ENCODE measurements around the gene ZFYVE27. TPM values are rescaled to one million over a fixed set of nuclear protein-coding genes. Genes with fewer than 3 reads are reported as not detected.

The ZFYVE27 gene
- total and polyA plus RNA-seq, 2 of the 4 experiments (the other 2 are of a cell fraction) = 13.1 to 22.2 TPM

GRCh38 chr10:97791824-97792721 lies 55.1 kb downstream of the ZFYVE27 start:
- H3K27me3 ChIP-seq (ENCODE audit: control insufficient read depth, insufficient read depth, low read length) = peaks cover 19% of the 10 kb centered on the region
- no peak overlapping the region for H4K5ac ChIP-seq (ENCODE audit: low read depth, low read length)
- H3K18ac ChIP-seq (ENCODE audit: low read depth, low read length) = no peak overlapping the region
- in situ Hi-C loops (cut with MboI; ENCODE audit: low sequenced_read_pairs) = loop anchor here (25.0 kb wide), 1 partner anchor 245 kb away; the partner anchor contains the start of gene CRTAC1
- no peaks in the 10 kb centered on the region for H3K9me1 ChIP-seq (ENCODE audit: insufficient read depth, low read length)
- H3K56ac ChIP-seq (ENCODE audit: extremely low read depth, insufficient read depth, low read length) = no peak overlapping the region
- no peak overlapping the region for H2BK120ac ChIP-seq (ENCODE audit: low read depth, low read length)
- no peak overlapping the region for H2BK20ac ChIP-seq (ENCODE audit: low read depth, low read length)
- no peak overlapping the region for H3K4me2 ChIP-seq (ENCODE audit: low read depth, low read length)
- H3K9me3 ChIP-seq (ENCODE audit: control insufficient read depth, insufficient read depth, low read length) = no peaks in the 10 kb centered on the region
- H2AK5ac ChIP-seq (ENCODE audit: low read depth, low read length) = no peak overlapping the region
- H3K79me1 ChIP-seq (ENCODE audit: low read depth in 1 of 2, low read length in 2 of 2) = no peaks in the 10 kb centered on the region
- no peak overlapping the region for H3K23ac ChIP-seq (ENCODE audit: low read depth, low read length)
- no peak overlapping the region for H4K8ac ChIP-seq (ENCODE audit: low read depth in 2 of 2, low read length in 2 of 2)
- no peaks in the 10 kb centered on the region for H4K20me1 ChIP-seq (ENCODE audit: insufficient read depth, low read length)
- no TSS peak for BruUV-seq (replicated peaks)
- no peak overlapping the region for H2BK15ac ChIP-seq (ENCODE audit: low read depth, low read length)
- H3K4ac ChIP-seq (ENCODE audit: low read depth, low read length) = no peak overlapping the region
- ChIA-PET POLR2A (ENCODE audit: unreplicated experiment) (no interaction called here), CTCF (interaction anchor here (1.3 to 2.4 kb wide), 3 partner anchors 13 to 254 kb away, joined by 4 to 12 read pairs (median 4); no protein-coding TSS in a partner anchor)
- intact Hi-C loops (cut with micrococcal nuclease) = loop anchor here (1.0 kb wide), 3 partner anchors 77 to 253 kb away; no protein-coding TSS in a partner anchor
- no peaks in the 10 kb centered on the region for H3K36me3 ChIP-seq (ENCODE audit: control insufficient read depth, insufficient read depth, low read length)
- H3K4me1 ChIP-seq (ENCODE audit: control insufficient read depth, insufficient read depth, low read length) = no peaks in the 10 kb centered on the region
- DNase-seq = peak; percentile 46
- peak overlapping the region; percentile 68 for H2AFZ ChIP-seq (replicated peaks; ENCODE audit: low read length, poor library complexity)
- no peak overlapping the region for H2BK5ac ChIP-seq (ENCODE audit: low read depth, low read length, poor library complexity, severe bottlenecking)
- H4K91ac ChIP-seq (ENCODE audit: insufficient read depth, low read depth, low read length) = no peak overlapping the region
- 10% methylated on average over 4 of the region's 13 CpGs; no CpG with 5 or more reads in 1 of the 2 experiments for WGBS, 2 experiments (ENCODE audit: extremely low coverage in 2 of 2, insufficient read length in 1 of 2)
- peak; percentile 96 for ATAC-seq (ENCODE audit: low read depth)
- no peak overlapping the region for H3K9ac ChIP-seq (ENCODE audit: low read depth, low read length)
- dilution Hi-C loops (cut with HindIII; ENCODE audit: low sequenced_read_pairs, unreplicated experiment) = no loop called here
- H2AK9ac ChIP-seq (replicated peaks; ENCODE audit: low read depth, low read length, poor library complexity) = peak overlapping the region; percentile 15
- no peak overlapping the region for H3K4me3 ChIP-seq (ENCODE audit: insufficient read depth, low read depth, low read length)
- no peak overlapping the region for H3K14ac ChIP-seq (replicated peaks; ENCODE audit: low read depth, low read length)
- H3K27ac ChIP-seq (ENCODE audit: insufficient read depth, low read length) = no peak overlapping the region
- TF ChIP-seq MAZ (IDR thresholded peaks at IDR 0.05; ENCODE audit: borderline replicate concordance, low read depth, low read length) (no peak), FOS (IDR thresholded peaks at IDR 0.05; ENCODE audit: low read depth, low read length) (no peak), SMC3 (IDR thresholded peaks at IDR 0.05; ENCODE audit: low read depth, low read length) (peak; percentile 82), BHLHE40 (IDR thresholded peaks at IDR 0.05; ENCODE audit: low read depth, low read length) (no peak), MAFK (IDR thresholded peaks at IDR 0.05; ENCODE audit: low read depth, low read length) (no peak), CEBPB (IDR thresholded peaks at IDR 0.05; ENCODE audit: low read depth, low read length) (no peak), RCOR1 (IDR thresholded peaks at IDR 0.05; ENCODE audit: insufficient replicate concordance, low read length) (no peak), CHD1 (IDR thresholded peaks at IDR 0.05; ENCODE audit: low read depth, low read length) (no peak), POLR2A (IDR thresholded peaks at IDR 0.05; ENCODE audit: low read depth, low read length) (no peak), USF2 (IDR thresholded peaks at IDR 0.05; ENCODE audit: low read depth, low read length) (no peak), RFX5 (IDR thresholded peaks at IDR 0.05; ENCODE audit: low read depth, low read length) (no peak), ELK1 (IDR thresholded peaks at IDR 0.05; ENCODE audit: borderline replicate concordance, low read depth, low read length) (no peak), NFE2L2 (IDR thresholded peaks at IDR 0.05; ENCODE audit: low read depth, low read length) (no peak), RAD21 (IDR thresholded peaks at IDR 0.05; ENCODE audit: low read length) (peak; percentile 73), MXI1 (IDR thresholded peaks at IDR 0.05; ENCODE audit: borderline replicate concordance, low read depth, low read length) (no peak)

Measured in IMR-90 (cell line).